ENCODE measurements around the gene FAM118B.

Gene FAM118B

DNA sequence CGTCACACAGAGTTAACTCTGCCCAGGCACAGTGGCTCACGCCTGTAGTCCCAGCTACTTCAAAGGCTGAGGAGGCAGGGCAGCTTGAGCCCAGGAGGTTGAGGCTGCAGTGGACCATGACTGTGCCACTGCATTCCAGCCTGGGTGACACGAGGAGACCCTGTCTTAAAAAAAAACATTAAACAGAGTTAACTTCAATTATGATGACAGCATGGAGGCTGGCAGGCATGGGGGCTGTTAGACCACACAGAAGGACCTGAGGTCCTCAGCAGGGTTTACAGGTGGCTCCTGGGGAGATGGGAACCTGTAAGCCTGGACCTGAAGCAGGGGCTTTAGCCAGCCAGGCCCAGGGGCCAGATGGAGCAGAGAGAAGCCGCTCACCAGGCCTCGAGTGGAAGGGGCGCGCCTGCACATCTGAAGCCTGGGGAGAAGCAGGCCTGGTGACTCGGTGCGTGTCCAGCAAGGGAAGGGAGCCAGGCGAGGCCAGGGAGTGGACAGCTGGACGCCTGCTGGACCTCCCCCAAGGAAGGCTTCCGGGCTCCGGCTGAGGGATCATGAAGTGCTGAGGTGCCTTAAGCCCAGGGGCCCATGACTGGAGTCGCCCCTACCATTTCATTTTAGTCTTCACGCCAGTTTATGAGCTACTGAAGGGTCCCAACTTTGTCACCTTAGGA lies 25.4 kb upstream of the FAM118B start:
- Histone ChIP-seq H4K20me1 (ENCODE audit: low read depth, low read length) (no peaks in the 10 kb centered on the region), H2AFZ (ENCODE audit: low read depth, low read length, severe bottlenecking) (no peak overlapping the region), H3K79me2 (ENCODE audit: insufficient read depth, low read length) (no peaks in the 10 kb centered on the region), H3K4me2 (ENCODE audit: low read depth, low read length, poor library complexity, severe bottlenecking) (no peak overlapping the region), H3K27me3 (ENCODE audit: low read length) (no peaks in the 10 kb centered on the region), H3K9ac (ENCODE audit: low read length) (no peak overlapping the region), H3K36me3 (ENCODE audit: low read length) (no peaks in the 10 kb centered on the region), H3K4me3 (ENCODE audit: insufficient read depth, low read length, poor library complexity, severe bottlenecking) (no peak overlapping the region), H3K9me2 (replicated peaks; ENCODE audit: insufficient read depth, low read length) (no peaks in the 10 kb centered on the region), H3K27ac (ENCODE audit: low read depth, low read length) (no peak overlapping the region), H3K9me3 (ENCODE audit: insufficient read depth, low read length) (no peaks in the 10 kb centered on the region), H3F3A (ENCODE audit: insufficient read depth) (no peaks in the 10 kb centered on the region)
- no peak for TF ChIP-seq EZH2phosphoT487 (conservative IDR thresholded peaks at IDR 0.05; ENCODE audit: low read length)
- TF ChIP-seq, protein P1, sequence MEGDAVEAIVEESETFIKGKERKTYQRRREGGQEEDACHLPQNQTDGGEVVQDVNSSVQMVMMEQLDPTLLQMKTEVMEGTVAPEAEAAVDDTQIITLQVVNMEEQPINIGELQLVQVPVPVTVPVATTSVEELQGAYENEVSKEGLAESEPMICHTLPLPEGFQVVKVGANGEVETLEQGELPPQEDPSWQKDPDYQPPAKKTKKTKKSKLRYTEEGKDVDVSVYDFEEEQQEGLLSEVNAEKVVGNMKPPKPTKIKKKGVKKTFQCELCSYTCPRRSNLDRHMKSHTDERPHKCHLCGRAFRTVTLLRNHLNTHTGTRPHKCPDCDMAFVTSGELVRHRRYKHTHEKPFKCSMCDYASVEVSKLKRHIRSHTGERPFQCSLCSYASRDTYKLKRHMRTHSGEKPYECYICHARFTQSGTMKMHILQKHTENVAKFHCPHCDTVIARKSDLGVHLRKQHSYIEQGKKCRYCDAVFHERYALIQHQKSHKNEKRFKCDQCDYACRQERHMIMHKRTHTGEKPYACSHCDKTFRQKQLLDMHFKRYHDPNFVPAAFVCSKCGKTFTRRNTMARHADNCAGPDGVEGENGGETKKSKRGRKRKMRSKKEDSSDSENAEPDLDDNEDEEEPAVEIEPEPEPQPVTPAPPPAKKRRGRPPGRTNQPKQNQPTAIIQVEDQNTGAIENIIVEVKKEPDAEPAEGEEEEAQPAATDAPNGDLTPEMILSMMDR (IDR thresholded peaks at IDR 0.05; ENCODE audit: insufficient read depth, low read length, poor library complexity, severe bottlenecking): no peak

DNA sequence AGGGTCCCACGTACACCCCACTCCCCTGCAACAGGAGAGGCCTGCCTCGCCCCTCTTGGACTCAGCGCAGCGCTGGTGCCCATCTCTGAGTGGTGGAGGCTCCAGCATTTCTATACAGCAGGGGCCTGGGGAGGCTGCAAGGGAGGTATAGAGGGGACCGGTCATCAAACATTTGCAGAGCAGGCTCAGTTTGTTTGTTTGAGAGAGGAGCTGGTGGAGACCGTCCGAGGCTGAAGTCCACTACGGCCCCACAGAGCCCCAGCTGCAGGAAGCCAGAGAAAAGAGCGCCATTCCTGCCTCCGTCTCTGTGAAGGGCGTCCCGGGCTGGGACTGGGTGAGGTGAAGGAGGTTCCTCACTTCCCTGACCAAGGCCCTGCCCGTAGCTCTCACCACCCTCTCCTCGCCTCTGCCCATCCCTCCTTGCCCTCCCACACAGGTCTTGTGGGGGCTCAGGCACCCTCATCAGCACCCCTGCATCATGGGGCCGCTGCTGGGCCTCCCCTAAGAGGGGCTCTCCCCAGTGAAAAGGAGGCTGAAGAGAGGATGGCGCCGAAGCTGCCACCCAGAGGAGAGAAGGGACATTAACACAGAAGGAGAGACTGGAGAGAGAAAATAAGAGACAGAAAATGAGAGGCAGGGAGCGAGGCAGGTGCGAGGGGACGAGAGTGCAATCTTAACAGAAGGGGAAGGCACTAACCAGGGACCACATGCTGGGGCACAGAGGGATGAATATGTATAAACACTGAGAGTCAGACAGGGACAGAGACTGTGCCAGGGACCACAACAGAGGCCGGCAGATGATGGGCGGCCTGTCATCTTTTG lies 24.7 kb upstream of the FAM118B start:
- H3K27me3 ChIP-seq (ENCODE audit: low read length): no peaks in the 10 kb centered on the region
- H3K27ac ChIP-seq (ENCODE audit: low read depth, low read length): no peak overlapping the region
- no peaks in the 10 kb centered on the region for H4K20me1 ChIP-seq (ENCODE audit: low read depth, low read length)
- no peak overlapping the region for H3K9ac ChIP-seq (ENCODE audit: low read length)
- no peak for TF ChIP-seq EZH2phosphoT487 (conservative IDR thresholded peaks at IDR 0.05; ENCODE audit: low read length)
- TF ChIP-seq, protein P1 (IDR thresholded peaks at IDR 0.05; ENCODE audit: insufficient read depth, low read length, poor library complexity, severe bottlenecking): no peak
- H3K9me3 ChIP-seq (ENCODE audit: insufficient read depth, low read length): no peaks in the 10 kb centered on the region
- H3K79me2 ChIP-seq (ENCODE audit: insufficient read depth, low read length): no peaks in the 10 kb centered on the region
- no peak overlapping the region for H3K4me2 ChIP-seq (ENCODE audit: low read depth, low read length, poor library complexity, severe bottlenecking)
- no peaks in the 10 kb centered on the region for H3K36me3 ChIP-seq (ENCODE audit: low read length)
- no peak overlapping the region for H2AFZ ChIP-seq (ENCODE audit: low read depth, low read length, severe bottlenecking)
- no peaks in the 10 kb centered on the region for H3F3A ChIP-seq (ENCODE audit: insufficient read depth)
- H3K9me2 ChIP-seq (replicated peaks; ENCODE audit: insufficient read depth, low read length): no peaks in the 10 kb centered on the region
- H3K4me3 ChIP-seq (ENCODE audit: insufficient read depth, low read length, poor library complexity, severe bottlenecking): no peak overlapping the region

DNA sequence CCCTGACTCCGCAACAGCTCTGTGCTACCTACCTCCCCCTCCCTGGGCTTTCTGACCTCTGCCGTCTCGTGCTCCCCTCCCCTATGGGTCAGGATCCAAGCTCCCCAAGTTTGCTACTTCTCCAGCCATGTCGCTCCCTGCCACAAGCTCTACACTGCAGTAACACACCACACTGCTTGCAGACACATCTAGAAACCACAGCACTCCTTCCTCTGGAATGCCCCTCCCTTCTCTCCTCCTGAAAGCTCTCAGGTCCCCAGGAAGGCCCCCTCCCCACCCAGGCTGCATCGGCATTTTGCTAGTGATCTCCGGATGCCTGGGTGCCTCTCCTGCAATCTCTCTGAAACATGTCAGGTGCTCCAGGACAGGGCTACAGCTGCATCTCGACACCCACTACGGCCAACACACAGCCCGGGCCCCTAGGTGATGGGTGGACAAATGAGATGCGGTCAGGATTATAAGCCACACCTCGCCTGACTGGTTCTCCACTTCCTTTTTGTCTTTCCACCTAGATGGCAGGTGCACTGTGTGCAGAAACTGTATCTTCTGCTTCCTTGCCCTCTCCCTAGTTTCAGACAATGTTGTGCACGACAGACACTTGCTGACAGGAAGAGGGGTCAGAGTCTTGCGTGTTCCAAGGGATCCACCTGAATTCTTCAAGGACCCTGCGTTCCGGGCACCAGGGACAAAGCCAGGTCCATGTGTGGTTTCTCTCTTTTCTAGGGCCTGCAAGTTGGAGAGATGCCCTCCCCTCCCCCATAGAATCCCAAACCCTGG lies 23.1 kb upstream of the FAM118B start:
- no peaks in the 10 kb centered on the region for H3F3A ChIP-seq (ENCODE audit: insufficient read depth)
- peak overlapping the region; percentile 44 for H3K4me2 ChIP-seq (ENCODE audit: low read depth, low read length, poor library complexity, severe bottlenecking)
- TF ChIP-seq, protein P1 (IDR thresholded peaks at IDR 0.05; ENCODE audit: insufficient read depth, low read length, poor library complexity, severe bottlenecking): no peak
- no peak for TF ChIP-seq EZH2phosphoT487 (conservative IDR thresholded peaks at IDR 0.05; ENCODE audit: low read length)
- no peaks in the 10 kb centered on the region for H3K9me2 ChIP-seq (replicated peaks; ENCODE audit: insufficient read depth, low read length)
- no peak overlapping the region; the same call in 1 of the 2 replicates for H3K9ac ChIP-seq (ENCODE audit: low read length)
- H3K79me2 ChIP-seq (ENCODE audit: insufficient read depth, low read length): no peaks in the 10 kb centered on the region
- H3K36me3 ChIP-seq (ENCODE audit: low read length): no peaks in the 10 kb centered on the region
- no peak overlapping the region for H2AFZ ChIP-seq (ENCODE audit: low read depth, low read length, severe bottlenecking)
- no peaks in the 10 kb centered on the region for H3K9me3 ChIP-seq (ENCODE audit: insufficient read depth, low read length)
- no peak overlapping the region for H3K4me3 ChIP-seq (ENCODE audit: insufficient read depth, low read length, poor library complexity, severe bottlenecking)
- no peaks in the 10 kb centered on the region for H4K20me1 ChIP-seq (ENCODE audit: low read depth, low read length)
- no peaks in the 10 kb centered on the region for H3K27me3 ChIP-seq (ENCODE audit: low read length)
- H3K27ac ChIP-seq (ENCODE audit: low read depth, low read length): peak overlapping the region; percentile 43; the same call in 1 of the 2 replicates

Data from SU-DHL-6 (cell line).